NCI-H748 (cell line): ENCODE data around the gene NKAIN4.

Experiments used
- DNase-seq: peaks from one replicate; lab custom pipeline; 2025; ENCODE audit not compliant: unreplicated experiment; lab: John Stamatoyannopoulos, UW

NKAIN4 gene

GRCh38 chr20:63254232-63254605 is at the start of gene NKAIN4:
Gene NKAIN4, minus strand, starts transcription at chr20:63254463. Its CDS starts 13 bp downstream, at chr20:63254450.
- DNase-seq = peak; percentile 25

- no peak for DNase-seq
Measured at GRCh38 chr20:63303095-63303666, 48.9 kb upstream of the NKAIN4 start.

GRCh38 chr20:63301671-63302070 is 47.4 kb upstream of the NKAIN4 start:
- no peak for DNase-seq

GRCh38 chr20:63298731-63299312 is 44.6 kb upstream of the NKAIN4 start:
- DNase-seq = no peak

GRCh38 chr20:63297796-63298572 is 43.7 kb upstream of the NKAIN4 start:
- no peak for DNase-seq

- no peak for DNase-seq
Measured at GRCh38 chr20:63297371-63297781, 43.1 kb upstream of the NKAIN4 start.

- DNase-seq = no peak
Measured at GRCh38 chr20:63296531-63297299, 42.5 kb upstream of the NKAIN4 start.

- DNase-seq = no peak
Measured at GRCh38 chr20:63295846-63296245, 41.6 kb upstream of the NKAIN4 start.

GRCh38 chr20:63295422-63295821 is 41.2 kb upstream of the NKAIN4 start:
- DNase-seq = peak; percentile 10

GRCh38 chr20:63295018-63295417 is 40.8 kb upstream of the NKAIN4 start:
- no peak for DNase-seq

GRCh38 chr20:63294536-63294900 is 40.3 kb upstream of the NKAIN4 start:
- no peak for DNase-seq

GRCh38 chr20:63293871-63294535 is 39.7 kb upstream of the NKAIN4 start:
- no peak for DNase-seq

- DNase-seq = no peak
Measured at GRCh38 chr20:63293456-63293855, 39.2 kb upstream of the NKAIN4 start.

GRCh38 chr20:63292904-63293303 is 38.6 kb upstream of the NKAIN4 start, which contains the start of gene COL20A1:
Gene COL20A1, plus strand, starts transcription at chr20:63293186. Its CDS starts 1,922 bp downstream, at chr20:63295108.
- no peak for DNase-seq

GRCh38 chr20:63292292-63292701 is 38.0 kb upstream of the NKAIN4 start:
- DNase-seq = no peak

GRCh38 chr20:63291811-63292210 is 37.5 kb upstream of the NKAIN4 start:
- no peak for DNase-seq

GRCh38 chr20:63290677-63291472 is 36.6 kb upstream of the NKAIN4 start:
- peak; percentile 26 for DNase-seq

GRCh38 chr20:63290136-63290676 is 35.9 kb upstream of the NKAIN4 start:
- no peak for DNase-seq

- no peak for DNase-seq
Measured at GRCh38 chr20:63289311-63290135, 35.3 kb upstream of the NKAIN4 start.
